ENCODE measurements around the gene SHISA7. TPM values are rescaled to one million over a fixed set of nuclear protein-coding genes. Genes with fewer than 3 reads are reported as not detected.
A peak's percentile ranks its signal among the peaks of the same experiment; 100 is the strongest.

The SHISA7 gene
- total RNA-seq, 5 donors from 2014 or later (not counting 1 experiment from before 2014, with no cell fraction given), result not detected

GRCh38 chr19:55476100-55476775 is 33.1 kb upstream of the SHISA7 start, which contains the start of gene ZNF628:
Gene ZNF628, plus strand, starts transcription at chr19:55476617. Its CDS starts 3,294 bp downstream, at chr19:55479911.
- Histone ChIP-seq H3K4me1 (ENCODE audit: control insufficient read depth in 1 of 2, extremely low read depth in 1 of 2, insufficient read depth in 2 of 2, low read length in 2 of 2) (peaks cover 2 to 24% of the 10 kb centered on the region in 2 experiments), H3K9me3 (no peaks in the 10 kb centered on the region), H3K36me3 (ENCODE audit: control insufficient read depth in 2 of 2, extremely low read depth in 1 of 2, insufficient read depth in 1 of 2, low read length in 1 of 2) (peaks cover 0 to 4% of the 10 kb centered on the region in 2 donors), H3K4me3 (ENCODE audit: control insufficient read depth in 1 of 2, extremely low read depth in 1 of 2, low read length in 1 of 2) (peak within 1 kb of the TSS; percentile 53 to 90), H3K27ac (ENCODE audit: low read length) (peak within 1 kb of the TSS; percentile 66), H3K27me3 (replicated peaks in 1 of 2; ENCODE audit: control insufficient read depth in 2 of 2, extremely low read depth in 1 of 2, insufficient read depth in 2 of 2, low read length in 1 of 2) (peaks cover 0 to 10% of the 10 kb centered on the region in 2 experiments)
- Mint-ChIP-seq H3K9me3 (no peaks in the 10 kb centered on the region), H3K27me3 (no peaks in the 10 kb centered on the region), H3K27ac (peak within 1 kb of the TSS; percentile 91 to 94), H3K36me3 (peaks cover 8% of the 10 kb centered on the region), H3K4me3 (peak within 1 kb of the TSS; percentile 82 to 86 (median 86)), H3K4me1 (peaks cover 26 to 34% (median 28%) of the 10 kb centered on the region in 3 donors)
- peak; percentile 96 to 99 (median 98) for DNase-seq
- CTCF ChIA-PET, result interaction anchor here (0.6 to 2.0 kb wide), 10 partner anchors 9 to 150 kb away, joined by 3 to 21 read pairs (median 6); partner anchors contain the start of genes FIZ1 (in 1 of the 2), ISOC2 (in 1 of the 2) and ZNF784 (in 1 of the 2)
- peak; percentile 95 for ATAC-seq (replicated peaks in 1 of 4)
- 2% methylated on average over 48 of the region's 61 CpGs for WGBS (ENCODE audit: insufficient coverage)
- POLR2A ChIA-PET, result interaction anchor here in 1 of 2 donors (0.6 to 1.6 kb wide), 5 partner anchors 15 to 397 kb away, joined by 4 to 13 read pairs (median 6); partner anchors contain the start of genes ISOC2 and ZNF784

GRCh38 chr19:55474269-55475265 is 31.5 kb upstream of the SHISA7 start:
- ATAC-seq (replicated peaks in 1 of 4), result no peak
- Mint-ChIP-seq H3K27ac (peak overlapping the region in 1 of 2 donors; percentile 94), H3K9me3 (no peaks in the 10 kb centered on the region), H3K27me3 (no peaks in the 10 kb centered on the region), H3K36me3 (peaks cover 5% of the 10 kb centered on the region), H3K4me1 (peaks cover 21 to 27% (median 23%) of the 10 kb centered on the region in 3 donors), H3K4me3 (peak overlapping the region in 1 of 3 donors; percentile 43)
- peaks cover 2 to 24% of the 10 kb centered on the region in 2 experiments for H3K4me1 ChIP-seq (ENCODE audit: control insufficient read depth in 1 of 2, extremely low read depth in 1 of 2, insufficient read depth in 2 of 2, low read length in 2 of 2)
- H3K36me3 ChIP-seq (ENCODE audit: control insufficient read depth in 2 of 2, extremely low read depth in 1 of 2, insufficient read depth in 1 of 2, low read length in 1 of 2), result no peaks in the 10 kb centered on the region
- peaks cover 0 to 10% of the 10 kb centered on the region in 2 experiments for H3K27me3 ChIP-seq (replicated peaks in 1 of 2; ENCODE audit: control insufficient read depth in 2 of 2, extremely low read depth in 1 of 2, insufficient read depth in 2 of 2, low read length in 1 of 2)
- no peak for DNase-seq
- WGBS (ENCODE audit: insufficient coverage), result 94% methylated on average over 9 of the region's 19 CpGs
- no peak overlapping the region for H3K27ac ChIP-seq (ENCODE audit: low read length)
- ChIA-PET CTCF (interaction anchor here in 1 of 2 donors (0.6 to 1.3 kb wide), 2 partner anchors 27 to 328 kb away, joined by 3 read pairs; no protein-coding TSS in a partner anchor), POLR2A (no interaction called here)
- no peaks in the 10 kb centered on the region for H3K9me3 ChIP-seq
- H3K4me3 ChIP-seq (ENCODE audit: control insufficient read depth in 1 of 2, extremely low read depth in 1 of 2, low read length in 1 of 2), result no peak overlapping the region

GRCh38 chr19:55473225-55474012 is 30.3 kb upstream of the SHISA7 start:
- Histone ChIP-seq H3K27ac (ENCODE audit: low read length) (no peak overlapping the region), H3K4me3 (ENCODE audit: control insufficient read depth in 1 of 2, extremely low read depth in 1 of 2, low read length in 1 of 2) (no peak overlapping the region), H3K4me1 (ENCODE audit: control insufficient read depth in 1 of 2, extremely low read depth in 1 of 2, insufficient read depth in 2 of 2, low read length in 2 of 2) (peaks cover 2 to 24% of the 10 kb centered on the region in 2 experiments), H3K36me3 (ENCODE audit: control insufficient read depth in 2 of 2, extremely low read depth in 1 of 2, insufficient read depth in 1 of 2, low read length in 1 of 2) (no peaks in the 10 kb centered on the region), H3K27me3 (replicated peaks in 1 of 2; ENCODE audit: control insufficient read depth in 2 of 2, extremely low read depth in 1 of 2, insufficient read depth in 2 of 2, low read length in 1 of 2) (peaks cover 0 to 10% of the 10 kb centered on the region in 2 experiments), H3K9me3 (no peaks in the 10 kb centered on the region)
- no peaks in the 10 kb centered on the region for H3K27me3 Mint-ChIP-seq
- no peak overlapping the region for H3K27ac Mint-ChIP-seq
- H3K36me3 Mint-ChIP-seq, result peaks cover 5% of the 10 kb centered on the region
- no peak overlapping the region for H3K4me3 Mint-ChIP-seq
- peaks cover 9 to 15% (median 15%) of the 10 kb centered on the region in 3 donors for H3K4me1 Mint-ChIP-seq
- ChIA-PET CTCF (interaction anchor here in 1 of 2 donors (1.3 kb wide), 1 partner anchor 28 kb away, joined by 3 read pairs; no protein-coding TSS in a partner anchor), POLR2A (no interaction called here)
- DNase-seq (no peak), ATAC-seq (replicated peaks in 1 of 4) (no peak)
- WGBS (ENCODE audit: insufficient coverage), result 90% methylated on average over 9 of the region's 16 CpGs
- no peaks in the 10 kb centered on the region for H3K9me3 Mint-ChIP-seq

- Mint-ChIP-seq H3K27ac (no peak overlapping the region), H3K4me3 (no peak overlapping the region), H3K36me3 (no peaks in the 10 kb centered on the region), H3K27me3 (no peaks in the 10 kb centered on the region), H3K9me3 (no peaks in the 10 kb centered on the region), H3K4me1 (peaks cover 0 to 10% (median 8%) of the 10 kb centered on the region in 3 donors)
- no peak overlapping the region for H3K27ac ChIP-seq (ENCODE audit: low read length)
- DNase-seq (no peak), ATAC-seq (replicated peaks in 1 of 4) (no peak)
- 80% methylated on average over 7 of the region's 8 CpGs for WGBS (ENCODE audit: insufficient coverage)
- peaks cover 2 to 19% of the 10 kb centered on the region in 2 experiments for H3K4me1 ChIP-seq (ENCODE audit: control insufficient read depth in 1 of 2, extremely low read depth in 1 of 2, insufficient read depth in 2 of 2, low read length in 2 of 2)
- H3K4me3 ChIP-seq (ENCODE audit: control insufficient read depth in 1 of 2, extremely low read depth in 1 of 2, low read length in 1 of 2), result no peak overlapping the region
- peaks cover 0 to 15% of the 10 kb centered on the region in 2 experiments for H3K27me3 ChIP-seq (replicated peaks in 1 of 2; ENCODE audit: control insufficient read depth in 2 of 2, extremely low read depth in 1 of 2, insufficient read depth in 2 of 2, low read length in 1 of 2)
- POLR2A ChIA-PET, result no interaction called here
- H3K9me3 ChIP-seq, result no peaks in the 10 kb centered on the region
- H3K36me3 ChIP-seq (ENCODE audit: control insufficient read depth in 2 of 2, extremely low read depth in 1 of 2, insufficient read depth in 1 of 2, low read length in 1 of 2), result no peaks in the 10 kb centered on the region
- CTCF ChIA-PET, result no interaction called here
Measured at GRCh38 chr19:55472463-55472862, 29.4 kb upstream of the SHISA7 start.

- no peak for ATAC-seq (replicated peaks in 1 of 4)
- Mint-ChIP-seq H3K27ac (no peak overlapping the region), H3K36me3 (no peaks in the 10 kb centered on the region), H3K27me3 (no peaks in the 10 kb centered on the region), H3K9me3 (no peaks in the 10 kb centered on the region), H3K4me1 (peaks cover 0 to 8% (median 7%) of the 10 kb centered on the region in 3 donors), H3K4me3 (no peak overlapping the region)
- H3K4me3 ChIP-seq (ENCODE audit: control insufficient read depth in 1 of 2, extremely low read depth in 1 of 2, low read length in 1 of 2), result no peak overlapping the region
- ChIA-PET POLR2A (no interaction called here), CTCF (no interaction called here)
- DNase-seq, result no peak
- no peak overlapping the region for H3K27ac ChIP-seq (ENCODE audit: low read length)
- peaks cover 0 to 15% of the 10 kb centered on the region in 2 experiments for H3K27me3 ChIP-seq (replicated peaks in 1 of 2; ENCODE audit: control insufficient read depth in 2 of 2, extremely low read depth in 1 of 2, insufficient read depth in 2 of 2, low read length in 1 of 2)
- H3K9me3 ChIP-seq, result no peaks in the 10 kb centered on the region
- no peaks in the 10 kb centered on the region for H3K36me3 ChIP-seq (ENCODE audit: control insufficient read depth in 2 of 2, extremely low read depth in 1 of 2, insufficient read depth in 1 of 2, low read length in 1 of 2)
- 89% methylated on average over 11 of the region's 13 CpGs for WGBS (ENCODE audit: insufficient coverage)
- H3K4me1 ChIP-seq (ENCODE audit: control insufficient read depth in 1 of 2, extremely low read depth in 1 of 2, insufficient read depth in 2 of 2, low read length in 2 of 2), result peaks cover 2 to 11% of the 10 kb centered on the region in 2 experiments
Measured at GRCh38 chr19:55471266-55471665, 28.2 kb upstream of the SHISA7 start.
